ENCODE results near the gene NOS1.

DNA sequence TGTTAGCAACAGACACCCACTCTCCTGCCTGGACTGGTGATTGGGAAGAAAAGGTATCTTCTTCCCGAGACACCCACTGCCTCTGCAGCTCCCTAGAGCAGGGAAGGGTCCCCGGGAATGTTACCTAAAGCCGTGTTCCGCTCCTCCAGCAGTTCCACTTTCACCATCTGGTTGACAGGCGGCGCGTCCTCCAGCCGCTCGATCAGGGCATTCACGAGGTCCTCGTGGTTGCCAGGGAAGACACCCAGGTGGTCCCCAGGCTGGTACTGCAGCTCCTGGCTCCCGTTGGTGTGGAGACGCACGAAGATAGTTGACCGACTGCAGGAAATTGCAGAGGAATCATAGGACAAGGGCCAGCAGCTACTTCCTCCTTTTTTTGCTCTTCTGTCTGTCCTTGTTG lies 127.0 kb downstream of the NOS1 start:
- TF ChIP-seq, protein P1, sequence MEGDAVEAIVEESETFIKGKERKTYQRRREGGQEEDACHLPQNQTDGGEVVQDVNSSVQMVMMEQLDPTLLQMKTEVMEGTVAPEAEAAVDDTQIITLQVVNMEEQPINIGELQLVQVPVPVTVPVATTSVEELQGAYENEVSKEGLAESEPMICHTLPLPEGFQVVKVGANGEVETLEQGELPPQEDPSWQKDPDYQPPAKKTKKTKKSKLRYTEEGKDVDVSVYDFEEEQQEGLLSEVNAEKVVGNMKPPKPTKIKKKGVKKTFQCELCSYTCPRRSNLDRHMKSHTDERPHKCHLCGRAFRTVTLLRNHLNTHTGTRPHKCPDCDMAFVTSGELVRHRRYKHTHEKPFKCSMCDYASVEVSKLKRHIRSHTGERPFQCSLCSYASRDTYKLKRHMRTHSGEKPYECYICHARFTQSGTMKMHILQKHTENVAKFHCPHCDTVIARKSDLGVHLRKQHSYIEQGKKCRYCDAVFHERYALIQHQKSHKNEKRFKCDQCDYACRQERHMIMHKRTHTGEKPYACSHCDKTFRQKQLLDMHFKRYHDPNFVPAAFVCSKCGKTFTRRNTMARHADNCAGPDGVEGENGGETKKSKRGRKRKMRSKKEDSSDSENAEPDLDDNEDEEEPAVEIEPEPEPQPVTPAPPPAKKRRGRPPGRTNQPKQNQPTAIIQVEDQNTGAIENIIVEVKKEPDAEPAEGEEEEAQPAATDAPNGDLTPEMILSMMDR (IDR thresholded peaks at IDR 0.05), result no peak
- TF ChIP-seq POLR2A (IDR thresholded peaks at IDR 0.05) (no peak), POLR2AphosphoS5 (IDR thresholded peaks at IDR 0.05) (no peak)

All from breast epithelium (tissue), 3 donors.